ENCODE measurements around the gene PITPNM3.

- TF ChIP-seq POLR2A (IDR thresholded peaks at IDR 0.05; ENCODE audit: low read depth, low read length) (no peak), POLR2AphosphoS5 (IDR thresholded peaks at IDR 0.05; ENCODE audit: low read depth, low read length) (no peak)
These were observed 2.8 kb upstream of the PITPNM3 start for GRCh38 chr17:6558932-6559752.
